ENCODE measurements around the gene MTHFD1L.
"Not testable (repeated sequence)": the region's sequence is repeated elsewhere in the genome, so short reads cannot be mapped to it uniquely, and the experiment has no call there.

The MTHFD1L gene

DNA sequence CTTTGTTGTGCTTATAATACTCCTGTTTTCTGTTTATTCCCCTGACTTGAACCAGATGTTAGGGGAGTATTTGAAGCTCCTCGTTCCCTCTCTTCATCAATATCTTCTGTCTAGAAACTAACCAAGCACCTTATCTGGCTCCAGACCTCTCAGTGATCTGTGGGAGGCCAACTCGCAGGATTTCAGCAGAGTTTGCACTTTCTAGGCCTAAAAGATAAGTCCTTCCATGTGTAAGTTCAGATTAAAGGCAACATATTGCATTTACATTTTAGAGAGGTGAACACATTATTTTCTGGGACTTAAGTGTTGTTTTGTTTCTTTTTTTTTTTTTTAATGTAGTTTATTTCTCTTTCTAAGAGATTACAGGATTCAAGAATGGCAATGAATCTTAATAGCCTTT lies 234.8 kb downstream of the MTHFD1L start:
- no peak for DNase-seq

DNA sequence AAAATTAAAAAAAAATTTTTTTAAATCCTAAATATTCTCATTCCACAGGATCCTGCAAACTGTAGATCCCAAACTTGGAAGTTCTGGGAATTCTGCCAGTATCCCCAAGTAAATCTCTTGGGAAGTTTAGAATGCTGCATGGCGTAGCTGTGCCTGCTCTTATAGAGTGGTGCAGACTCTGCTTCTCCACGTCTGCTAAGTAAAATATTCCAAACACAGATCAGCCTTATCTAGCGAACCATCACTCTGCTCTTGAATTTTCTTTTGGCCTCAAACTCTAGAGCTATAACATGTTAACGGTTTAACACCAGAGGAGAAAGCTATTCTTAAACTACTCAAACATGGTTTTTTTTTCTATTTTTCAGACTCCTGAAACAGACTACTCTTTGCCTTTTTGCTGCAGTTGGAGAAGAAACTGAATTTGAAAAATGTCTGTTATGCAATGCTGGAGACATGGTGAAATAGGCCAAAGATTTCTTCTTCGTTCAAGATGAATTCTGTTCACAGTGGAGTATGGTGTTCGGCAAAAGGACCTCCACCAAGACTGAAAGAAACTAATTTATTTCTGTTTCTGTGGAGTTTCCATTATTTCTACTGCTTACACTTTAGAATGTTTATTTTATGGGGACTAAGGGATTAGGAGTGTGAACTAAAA lies 235.8 kb downstream of the MTHFD1L start:
- no peak for DNase-seq

DNA sequence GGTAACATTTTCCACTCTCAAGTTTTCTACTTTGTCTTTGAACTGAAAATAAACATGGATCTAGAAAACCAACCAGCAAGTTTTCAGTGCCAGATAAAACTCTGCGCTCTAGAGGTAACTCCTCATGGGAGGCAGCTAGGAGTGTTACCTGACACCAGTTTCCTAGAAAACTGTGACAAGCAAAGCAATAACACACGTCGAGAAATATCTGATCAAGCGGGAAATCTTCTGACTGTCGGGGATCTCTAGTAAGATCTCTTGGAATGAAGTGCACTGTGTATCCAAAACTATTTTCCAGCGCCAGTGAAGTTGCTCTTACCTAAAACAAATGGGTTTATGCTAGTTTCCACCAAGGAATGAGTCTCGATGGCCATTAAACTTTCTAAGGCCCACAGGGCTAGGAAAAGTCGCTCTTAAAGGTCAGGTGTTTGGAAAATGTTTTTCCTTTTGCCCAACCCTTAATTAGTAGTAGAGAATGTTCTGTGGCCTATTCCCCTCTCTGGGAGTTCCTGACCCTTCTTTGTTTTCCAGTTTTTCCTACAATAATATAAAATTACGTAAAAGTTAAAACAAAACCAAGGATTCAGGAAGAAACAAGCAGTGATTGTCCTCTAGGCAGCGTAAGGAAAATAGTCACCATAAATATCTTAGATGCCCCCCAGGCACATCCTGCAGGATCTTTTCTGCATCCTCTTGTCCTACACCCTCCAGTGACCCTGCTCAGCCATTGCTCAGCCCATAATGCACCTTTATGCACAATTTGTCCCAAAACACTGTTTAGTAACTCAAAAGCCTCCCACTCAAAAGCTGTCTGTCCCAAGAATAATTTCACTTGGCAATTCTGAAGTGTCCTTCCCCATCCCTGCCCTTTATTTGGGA lies 236.6 kb downstream of the MTHFD1L start:
- no peak for DNase-seq

- no peak for DNase-seq
Observed at GRCh38 chr6:151103266-151103665, 237.8 kb downstream of the MTHFD1L start.

DNA sequence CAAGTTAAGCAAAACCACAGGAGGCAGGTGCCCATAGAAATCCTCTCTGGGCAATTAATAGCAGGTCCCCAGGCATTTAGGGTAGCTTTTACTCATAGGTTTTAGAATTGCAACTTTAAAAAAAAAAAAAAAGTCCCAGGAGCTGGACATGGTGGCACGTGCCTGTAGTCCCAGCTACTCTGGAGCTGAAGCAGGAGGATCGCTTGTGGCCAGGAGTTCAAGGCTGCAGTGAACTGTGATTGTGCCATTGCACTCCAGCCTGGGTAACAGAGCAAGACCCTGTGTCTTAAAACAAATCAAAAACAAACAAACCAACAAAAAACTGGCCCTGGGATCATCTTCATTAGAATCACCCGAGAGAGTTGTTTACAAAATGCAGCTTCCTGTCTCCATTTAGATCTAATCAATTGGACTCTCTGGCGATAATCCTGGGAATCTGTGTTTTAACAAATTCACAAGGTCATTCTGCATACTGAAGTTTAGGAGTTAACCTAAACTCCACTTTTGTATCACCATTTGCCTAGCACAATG lies 242.5 kb downstream of the MTHFD1L start:
- no peak for DNase-seq

- DNase-seq = no peak
Observed at GRCh38 chr6:151108548-151108947, 243.0 kb downstream of the MTHFD1L start.

- no peak for DNase-seq
Observed at GRCh38 chr6:151109361-151109760, 243.9 kb downstream of the MTHFD1L start.

DNA sequence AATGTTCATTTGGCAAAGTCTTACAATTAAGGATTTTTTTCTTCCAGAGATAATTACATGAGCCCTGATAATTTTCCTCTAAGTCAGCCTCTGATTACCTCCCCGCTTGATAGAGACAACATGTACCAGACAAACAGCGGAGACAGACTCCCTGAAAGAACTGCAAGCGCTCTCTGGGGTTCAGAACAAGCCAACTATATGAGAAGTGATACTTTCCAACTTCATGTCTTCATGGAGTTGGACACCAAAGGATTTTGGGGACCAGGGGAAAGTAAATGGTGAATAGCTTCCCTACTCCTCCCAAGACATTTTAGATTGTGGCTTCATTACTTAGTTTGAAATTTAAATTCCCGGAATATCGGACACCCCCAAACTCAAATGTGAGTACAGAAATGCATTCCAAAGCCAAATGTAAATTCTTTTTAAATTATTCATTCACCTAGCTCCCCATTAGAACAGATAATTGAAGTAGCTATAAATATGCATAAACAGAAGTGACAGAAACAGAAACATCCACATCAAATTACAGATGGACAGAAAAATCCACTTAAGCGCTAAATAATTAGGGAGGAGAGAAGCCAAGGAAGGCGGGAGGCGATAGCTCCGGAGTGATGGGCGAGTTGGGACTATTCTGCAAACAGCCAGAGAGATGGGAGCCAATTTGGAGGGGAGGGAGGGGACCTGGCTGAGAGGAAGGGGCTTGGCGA lies 244.5 kb downstream of the MTHFD1L start:
- DNase-seq = no peak

DNA sequence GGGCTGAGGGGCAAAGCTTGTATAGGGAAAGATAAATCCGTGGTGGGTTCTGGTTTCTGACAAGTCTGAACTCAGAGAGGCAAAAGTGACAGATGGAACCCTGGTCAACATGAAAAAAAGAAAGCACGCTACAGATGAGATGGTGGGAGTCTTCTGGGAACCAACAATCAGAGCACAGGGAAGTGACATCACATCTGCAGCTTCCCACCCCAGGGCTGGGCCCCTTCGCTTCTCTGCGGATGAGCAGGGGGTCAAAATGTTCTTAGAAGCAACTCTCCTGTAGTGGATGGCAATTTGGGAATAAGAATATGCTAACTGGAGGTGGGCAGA lies 245.0 kb downstream of the MTHFD1L start:
- DNase-seq = no peak

- DNase-seq = no peak
Observed at GRCh38 chr6:151111670-151112069, 246.2 kb downstream of the MTHFD1L start.

GRCh38 chr6:151112130-151112529 lies 246.6 kb downstream of the MTHFD1L start:
- DNase-seq = no peak

- DNase-seq = not testable (repeated sequence)
Observed at GRCh38 chr6:151112884-151113283, 247.4 kb downstream of the MTHFD1L start.

DNA sequence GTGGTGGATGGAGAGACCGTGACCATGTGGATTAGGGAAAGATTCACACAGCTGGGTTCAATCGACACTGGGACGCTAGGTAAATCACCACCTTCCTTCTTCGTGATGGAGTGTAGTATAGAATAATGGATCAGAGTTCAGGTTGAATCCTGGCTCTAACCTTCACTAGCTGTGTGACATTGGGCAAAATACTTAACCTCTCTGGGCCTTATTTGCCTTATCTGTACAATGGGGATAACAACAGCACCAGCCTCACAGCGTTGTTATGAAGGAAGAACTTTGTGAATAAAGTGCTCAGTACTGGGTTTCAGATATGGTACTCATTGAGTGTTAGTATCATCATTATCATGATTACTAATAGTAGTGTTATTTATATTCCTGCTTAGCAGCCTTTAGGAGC lies 248.1 kb downstream of the MTHFD1L start:
- DNase-seq = no peak

DNA sequence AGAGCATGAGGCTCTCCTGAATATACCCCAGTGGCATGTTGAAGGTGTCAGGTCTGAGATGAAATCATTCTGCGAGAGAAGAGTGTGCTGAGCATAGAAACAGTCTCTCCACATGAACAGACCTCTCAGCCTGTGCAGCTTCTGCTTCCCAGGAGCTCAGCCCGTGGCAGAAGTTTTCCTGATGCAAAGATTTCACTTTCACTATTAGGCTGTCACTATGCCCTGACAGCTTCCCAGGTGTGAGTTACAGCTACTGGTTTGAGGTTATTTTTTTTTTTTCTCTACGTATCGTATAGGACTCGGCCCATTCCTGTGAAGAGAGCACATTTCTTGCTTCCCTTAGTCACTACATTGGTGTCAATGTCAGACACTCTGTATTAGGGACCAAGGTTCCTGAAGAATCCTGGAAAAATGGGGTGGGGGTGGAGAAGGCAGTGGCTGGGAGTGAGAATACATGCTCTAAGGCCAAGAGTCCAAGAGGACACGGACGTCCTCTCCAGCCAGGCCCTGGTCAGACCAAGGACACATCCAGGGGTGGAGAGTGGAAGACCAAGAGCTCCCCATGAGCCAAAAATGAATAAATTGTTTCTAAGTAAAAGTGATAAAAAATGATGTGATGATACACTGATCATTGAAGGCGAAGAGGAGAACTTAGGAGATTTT lies 253.1 kb downstream of the MTHFD1L start:
- no peak for DNase-seq

DNA sequence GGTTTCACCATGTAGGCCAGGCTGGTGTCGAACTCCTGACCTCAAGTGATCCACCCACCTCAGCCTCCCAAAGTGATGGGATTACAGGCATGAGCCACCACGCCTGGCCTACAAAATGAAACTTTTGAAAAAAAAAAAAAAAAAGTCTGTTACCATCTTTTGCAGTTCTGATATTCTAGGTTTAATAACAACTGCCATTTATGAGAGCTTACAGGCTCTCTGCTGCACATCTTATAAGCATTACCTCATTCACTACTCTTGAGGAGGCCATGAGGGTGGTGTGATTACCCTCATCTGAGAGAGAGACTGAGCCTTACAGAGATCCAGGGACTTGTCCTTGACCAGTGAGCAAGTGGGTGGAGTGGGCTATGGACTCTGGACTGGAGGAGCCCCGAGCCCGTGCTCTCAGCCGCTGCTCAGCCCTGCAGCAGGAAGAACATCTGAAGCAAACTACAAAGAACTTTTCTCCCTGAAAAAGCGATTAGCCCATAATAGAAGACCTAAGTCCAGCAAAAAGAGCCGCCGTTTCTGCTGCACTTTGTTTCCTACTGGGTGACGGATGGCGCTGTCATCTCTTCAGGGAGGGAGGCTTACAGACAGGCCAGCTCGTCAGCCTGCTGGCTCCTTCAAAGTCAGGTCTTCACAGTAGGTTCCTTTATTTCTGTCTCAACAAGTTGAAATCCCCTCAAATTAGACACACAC lies 254.5 kb downstream of the MTHFD1L start:
- DNase-seq = no peak

- DNase-seq = no peak
Observed at GRCh38 chr6:151121900-151122299, 256.4 kb downstream of the MTHFD1L start.

DNA sequence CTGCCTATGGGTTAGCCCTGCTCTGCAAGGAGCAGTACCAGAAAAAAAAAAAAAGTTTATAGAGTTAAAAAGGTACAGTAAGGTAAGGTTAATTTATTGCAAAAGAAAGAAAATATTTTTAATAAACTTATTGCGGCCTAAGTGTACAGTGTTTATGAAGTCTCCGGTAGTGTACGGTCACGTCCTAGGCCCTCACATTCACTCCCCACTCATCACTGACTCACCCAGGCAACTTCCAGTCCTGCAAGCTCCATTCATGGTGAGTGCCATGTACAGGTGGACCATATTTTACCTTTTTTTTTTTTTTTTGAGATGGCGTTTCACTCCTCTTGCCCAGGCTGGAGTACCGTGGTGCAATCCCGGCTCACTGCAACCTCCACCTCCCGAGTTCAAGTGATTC lies 258.1 kb downstream of the MTHFD1L start:
- DNase-seq = not testable (repeated sequence)

DNA sequence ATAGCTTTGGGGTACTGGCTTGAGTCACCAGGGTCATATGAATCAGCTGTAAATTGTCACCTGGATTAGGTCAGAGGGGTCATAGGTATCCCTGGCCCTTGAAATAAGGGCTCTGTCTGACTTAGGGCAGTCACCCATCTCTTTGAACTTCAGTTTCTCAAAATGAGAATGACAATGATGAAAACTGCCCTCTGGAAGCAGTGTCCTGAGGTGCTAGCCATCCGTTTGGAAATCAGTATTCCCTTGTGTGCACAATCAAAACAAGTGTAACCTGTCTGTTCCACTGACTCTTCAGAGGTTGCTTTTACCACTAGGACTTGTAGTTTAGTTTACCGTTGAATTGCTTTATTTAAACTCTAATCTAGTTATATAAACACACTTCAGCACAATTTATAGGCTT lies 259.7 kb downstream of the MTHFD1L start:
- DNase-seq = not testable (repeated sequence)

DNA sequence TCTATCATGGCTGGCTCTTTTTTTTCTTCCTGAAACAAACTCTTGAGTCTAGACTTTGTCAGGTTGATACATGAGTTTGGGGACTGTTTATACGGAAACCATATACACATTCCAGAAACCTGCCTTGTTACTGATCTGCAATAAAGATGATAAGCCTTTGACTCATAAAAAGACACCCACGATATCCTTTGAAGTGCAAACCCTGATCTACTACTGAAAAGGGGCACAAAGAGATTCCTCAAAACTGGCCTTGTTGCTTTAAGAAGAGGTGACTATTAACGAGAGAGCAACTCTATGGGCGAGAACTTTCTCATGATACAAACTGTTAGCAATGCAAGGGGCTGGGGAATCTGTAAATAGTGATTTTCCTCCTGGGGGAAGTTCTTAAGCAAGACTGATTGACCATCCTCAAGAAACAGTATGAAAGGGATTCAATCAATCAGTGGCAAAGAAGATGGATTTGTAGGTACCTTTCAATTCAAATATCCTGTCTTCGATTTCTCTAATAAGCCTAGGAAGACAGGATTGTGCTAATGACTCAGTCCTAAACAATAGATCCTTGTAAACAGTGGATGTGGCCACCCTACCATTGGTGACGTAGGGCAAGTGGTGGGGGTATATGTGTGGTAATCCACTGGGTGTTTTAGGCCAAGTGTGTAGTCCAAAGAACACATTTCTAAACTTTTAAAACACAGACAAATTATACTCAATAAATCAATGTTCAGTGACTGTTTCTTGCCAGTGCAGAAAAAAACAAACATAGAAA lies 260.3 kb downstream of the MTHFD1L start:
- not testable (repeated sequence) for DNase-seq

DNA sequence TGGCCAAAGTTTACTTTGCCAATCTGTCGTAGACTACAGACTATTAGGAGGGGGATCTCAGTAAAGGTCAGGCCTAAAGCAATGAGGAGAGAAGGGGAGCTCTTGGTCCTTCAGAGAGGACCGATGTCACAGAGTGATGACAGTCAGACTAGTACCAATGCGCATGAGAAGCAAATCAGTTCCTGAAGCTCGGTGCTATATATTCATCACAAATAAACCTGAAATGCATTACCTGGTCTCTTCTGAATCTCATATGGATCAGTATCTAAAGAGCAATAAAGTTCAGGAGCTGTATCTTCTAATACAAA lies 260.9 kb downstream of the MTHFD1L start:
- DNase-seq = not testable (repeated sequence)

DNA sequence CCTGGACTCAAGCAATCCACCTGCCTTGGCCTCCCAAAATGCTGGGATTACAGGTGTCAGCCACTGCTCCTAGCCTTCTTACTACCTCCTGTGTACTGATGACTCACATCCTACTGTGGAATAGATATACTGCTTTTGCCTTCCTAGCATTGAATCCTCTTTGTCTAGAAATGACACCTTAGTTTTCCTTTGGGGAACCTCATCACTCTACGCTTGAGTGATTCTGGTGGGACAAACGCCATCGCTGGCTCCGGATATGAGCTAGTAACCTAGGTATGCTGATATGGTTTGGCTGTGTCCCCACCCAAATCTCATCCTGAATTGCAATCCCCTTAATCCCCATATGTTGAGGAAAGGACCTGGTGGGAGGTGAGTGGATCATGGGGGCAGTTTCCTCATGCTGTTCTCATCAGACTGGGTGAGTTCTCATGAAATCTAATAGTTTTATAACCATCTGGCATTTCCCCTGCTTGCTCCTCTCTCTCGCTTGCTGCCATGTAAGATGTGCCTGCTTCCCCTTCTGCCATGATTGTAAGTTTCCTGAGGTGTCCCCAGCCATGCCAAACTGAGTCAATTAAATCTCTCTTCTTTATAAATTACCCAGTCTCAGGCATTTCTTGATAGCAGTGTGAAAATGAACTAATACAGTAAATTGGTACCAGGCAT lies 261.8 kb downstream of the MTHFD1L start:
- DNase-seq = not testable (repeated sequence)
